Measurements from ENCODE around the gene RNASEH2B. TPM values are rescaled to one million over a fixed set of nuclear protein-coding genes. Genes with fewer than 3 reads are reported as not detected.

RNASEH2B gene
- total and polyA plus RNA-seq, 2 of the 8 experiments (the other 6 are each of a cell fraction or from before 2014, with no cell fraction given) = 19.3 to 43.9 TPM

DNA sequence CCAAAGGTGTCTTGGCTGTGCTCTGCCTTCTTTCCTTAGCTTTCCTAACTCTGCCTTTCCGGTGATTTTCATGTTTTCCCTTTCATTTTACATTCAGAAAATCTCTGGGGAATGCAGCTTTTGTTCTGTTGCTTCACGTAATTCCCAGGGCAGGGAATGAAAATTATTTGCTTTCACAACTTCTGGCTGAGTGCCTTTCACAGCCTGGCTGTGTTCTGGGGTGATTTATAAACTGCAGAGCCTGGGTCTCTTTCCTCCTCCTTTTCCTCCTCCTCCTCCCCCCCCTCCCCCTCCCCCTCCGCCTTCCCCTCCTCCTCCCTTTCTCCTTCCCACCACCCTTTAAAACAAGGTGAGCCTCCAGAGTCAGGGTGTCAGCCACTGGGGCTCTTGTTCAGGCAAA, 84.3 kb downstream of the RNASEH2B start:
- Histone ChIP-seq H4K20me1 (replicated peaks in 1 of 2; ENCODE audit: control insufficient read depth in 1 of 2, insufficient read depth in 2 of 2, low read length in 2 of 2) (peaks cover 0 to 1% of the 10 kb centered on the region in 2 experiments), H4K8ac (ENCODE audit: extremely low read depth, insufficient read depth, low read length) (no peak overlapping the region), H2BK5ac (ENCODE audit: low read depth, low read length) (no peak overlapping the region), H2AK5ac (ENCODE audit: low read depth, low read length) (no peak overlapping the region; the same call in 1 of the 2 replicates), H3K18ac (ENCODE audit: extremely low read depth, low read length) (no peak overlapping the region), H3K27ac (ENCODE audit: low read depth, low read length) (no peak overlapping the region), H3K4me1 (replicated peaks in 1 of 4; ENCODE audit: control insufficient read depth in 3 of 4, insufficient read depth in 4 of 4, low read length in 3 of 4) (peaks cover 0 to 12% (median 8%) of the 10 kb centered on the region in 4 experiments), H3K14ac (ENCODE audit: insufficient read length) (no peak overlapping the region), H3K4me2 (ENCODE audit: insufficient read depth in 1 of 2, low read depth in 2 of 2, low read length in 2 of 2) (no peak overlapping the region; a peak in 1 of 4 replicates), H2AFZ (ENCODE audit: low read length) (peak overlapping the region; percentile 88), H3K9ac (replicated peaks in 1 of 4; ENCODE audit: extremely low read depth in 1 of 4, low read depth in 3 of 4, low read length in 3 of 4) (no peak overlapping the region), H3K23ac (ENCODE audit: insufficient read length) (no peak overlapping the region), H3K27me3 (replicated peaks in 1 of 4; ENCODE audit: control insufficient read depth in 3 of 4, extremely low read depth in 1 of 4, insufficient read depth in 3 of 4, low read length in 3 of 4) (peaks cover 0 to 7% (median 5%) of the 10 kb centered on the region in 4 experiments; a peak in 3 of 7 replicates), H3K4me3 (ENCODE audit: extremely low read depth in 1 of 4, insufficient read depth in 2 of 4, low read depth in 3 of 4, low read length in 4 of 4) (no peak overlapping the region), H3K4ac (replicated peaks; ENCODE audit: insufficient read length, low read depth, low read length) (no peak overlapping the region), H2BK120ac (replicated peaks; ENCODE audit: low read depth, low read length) (no peak overlapping the region), H3K56ac (replicated peaks; ENCODE audit: insufficient read length, low read depth, low read length) (no peak overlapping the region), H4K5ac (ENCODE audit: insufficient read length, low read depth, low read length) (no peak overlapping the region), H2BK12ac (ENCODE audit: low read depth, low read length) (no peak overlapping the region), H3K79me1 (ENCODE audit: low read depth, low read length) (no peaks in the 10 kb centered on the region), H3K9me3 (ENCODE audit: insufficient read depth in 2 of 2, low read depth in 1 of 2, low read length in 1 of 2) (no peaks in the 10 kb centered on the region), H2BK20ac (ENCODE audit: low read length) (0 out of 2 replicates have a peak overlapping the region, but pooled peaks have one; percentile 40), H3K23me2 (ENCODE audit: low read depth, low read length) (no peaks in the 10 kb centered on the region), H4K91ac (replicated peaks; ENCODE audit: insufficient read length, low read length) (no peak overlapping the region), H3K79me2 (ENCODE audit: control insufficient read depth in 1 of 2, insufficient read depth in 2 of 2, low read length in 2 of 2) (no peaks in the 10 kb centered on the region), H3K36me3 (ENCODE audit: control insufficient read depth in 2 of 4, insufficient read depth in 4 of 4, low read length in 3 of 4) (no peaks in the 10 kb centered on the region), H2BK15ac (ENCODE audit: low read length) (no peak overlapping the region)
- DNase-seq (ENCODE audit: low read depth in 1 of 2, low spot score in 2 of 2) (no peak), FAIRE-seq (peak; percentile 13)
- ChIA-PET POLR2A (ENCODE audit: partially characterized antibody) (interaction anchor here (1.4 kb wide), 1 partner anchor 185 kb away, joined by 4 read pairs; no protein-coding TSS in a partner anchor), CTCF (ENCODE audit: partially characterized antibody) (interaction anchor here (0.6 to 2.2 kb wide), 7 partner anchors 17 to 1127 kb away, joined by 3 to 9 read pairs (median 5); no protein-coding TSS in a partner anchor)
- 69 to 71% methylated on average over 1 to 2 of the region's 3 CpGs for WGBS, 2 experiments (ENCODE audit: extremely low coverage in 1 of 2, insufficient coverage in 1 of 2, insufficient read length in 1 of 2, insufficient replicate concordance in 2 of 2, low coverage in 1 of 2, low lambda C conversion rate in 2 of 2, missing lambda C conversion rate in 1 of 2)
- TF ChIP-seq POLR2A (IDR thresholded peaks at IDR 0.05; ENCODE audit: control extremely low read depth in 1 of 2, low read depth in 2 of 2, low read length in 2 of 2) = no peak
- TF ChIP-seq, protein P1, sequence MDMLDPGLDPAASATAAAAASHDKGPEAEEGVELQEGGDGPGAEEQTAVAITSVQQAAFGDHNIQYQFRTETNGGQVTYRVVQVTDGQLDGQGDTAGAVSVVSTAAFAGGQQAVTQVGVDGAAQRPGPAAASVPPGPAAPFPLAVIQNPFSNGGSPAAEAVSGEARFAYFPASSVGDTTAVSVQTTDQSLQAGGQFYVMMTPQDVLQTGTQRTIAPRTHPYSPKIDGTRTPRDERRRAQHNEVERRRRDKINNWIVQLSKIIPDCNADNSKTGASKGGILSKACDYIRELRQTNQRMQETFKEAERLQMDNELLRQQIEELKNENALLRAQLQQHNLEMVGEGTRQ (IDR thresholded peaks at IDR 0.05; ENCODE audit: low read length) = no peak
- TF ChIP-seq CTBP2 (IDR thresholded peaks at IDR 0.05; ENCODE audit: borderline replicate concordance, insufficient read depth, insufficient read length, low read length) = no peak
- TF ChIP-seq FOSL1 (IDR thresholded peaks at IDR 0.05; ENCODE audit: insufficient read depth, low read depth, low read length) = no peak
- TF ChIP-seq ZNF274 (IDR thresholded peaks at IDR 0.05; ENCODE audit: borderline replicate concordance, extremely low read depth, low read length) = no peak
- no peak for TF ChIP-seq NRF1 (IDR thresholded peaks at IDR 0.05; ENCODE audit: low read depth, low read length)
- TF ChIP-seq BCL11A (IDR thresholded peaks at IDR 0.05; ENCODE audit: low read depth in 2 of 2, low read length in 2 of 2) = no peak

Data from H1 (cell line).